ENCODE results near the gene ST6GAL1.

GRCh38 chr3:187042346-187042745, 112.0 kb downstream of the ST6GAL1 start:
- TF ChIP-seq, protein P1, sequence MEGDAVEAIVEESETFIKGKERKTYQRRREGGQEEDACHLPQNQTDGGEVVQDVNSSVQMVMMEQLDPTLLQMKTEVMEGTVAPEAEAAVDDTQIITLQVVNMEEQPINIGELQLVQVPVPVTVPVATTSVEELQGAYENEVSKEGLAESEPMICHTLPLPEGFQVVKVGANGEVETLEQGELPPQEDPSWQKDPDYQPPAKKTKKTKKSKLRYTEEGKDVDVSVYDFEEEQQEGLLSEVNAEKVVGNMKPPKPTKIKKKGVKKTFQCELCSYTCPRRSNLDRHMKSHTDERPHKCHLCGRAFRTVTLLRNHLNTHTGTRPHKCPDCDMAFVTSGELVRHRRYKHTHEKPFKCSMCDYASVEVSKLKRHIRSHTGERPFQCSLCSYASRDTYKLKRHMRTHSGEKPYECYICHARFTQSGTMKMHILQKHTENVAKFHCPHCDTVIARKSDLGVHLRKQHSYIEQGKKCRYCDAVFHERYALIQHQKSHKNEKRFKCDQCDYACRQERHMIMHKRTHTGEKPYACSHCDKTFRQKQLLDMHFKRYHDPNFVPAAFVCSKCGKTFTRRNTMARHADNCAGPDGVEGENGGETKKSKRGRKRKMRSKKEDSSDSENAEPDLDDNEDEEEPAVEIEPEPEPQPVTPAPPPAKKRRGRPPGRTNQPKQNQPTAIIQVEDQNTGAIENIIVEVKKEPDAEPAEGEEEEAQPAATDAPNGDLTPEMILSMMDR (IDR thresholded peaks at IDR 0.05), result no peak
- TF ChIP-seq POLR2A (IDR thresholded peaks at IDR 0.05), result no peak

Data from uterus (tissue), 2 donors.